Suppressor macrophage treated with lipopolysaccharide for 1 hour (primary cell): ENCODE results near the gene CNTNAP2.

Experiments used
- DNase-seq, 3 donors: peaks; one replicate each; pipeline ENCODE4 v3.0.0-alpha.2; 2020 to 2022

CNTNAP2 gene

GRCh38 chr7:146314962-146315361 lies 198.4 kb downstream of the CNTNAP2 start:
- DNase-seq: no peak

GRCh38 chr7:146319629-146320028 lies 203.0 kb downstream of the CNTNAP2 start:
- DNase-seq: no peak

- DNase-seq: no peak
Observed at GRCh38 chr7:146321301-146321700, 204.7 kb downstream of the CNTNAP2 start.

GRCh38 chr7:146331369-146331768 lies 214.8 kb downstream of the CNTNAP2 start:
- no peak for DNase-seq

GRCh38 chr7:146345251-146345650 lies 228.7 kb downstream of the CNTNAP2 start:
- no peak for DNase-seq

- no peak for DNase-seq
Observed at GRCh38 chr7:146346096-146346495, 229.5 kb downstream of the CNTNAP2 start.

- no peak for DNase-seq
Observed at GRCh38 chr7:146355216-146355615, 238.6 kb downstream of the CNTNAP2 start.

GRCh38 chr7:146359176-146359575 lies 242.6 kb downstream of the CNTNAP2 start:
- no peak for DNase-seq

- DNase-seq: no peak
Observed at GRCh38 chr7:146366938-146367337, 250.3 kb downstream of the CNTNAP2 start.

- DNase-seq: no peak
Observed at GRCh38 chr7:146370171-146370570, 253.6 kb downstream of the CNTNAP2 start.

GRCh38 chr7:146375170-146375569 lies 258.6 kb downstream of the CNTNAP2 start:
- DNase-seq: no peak

GRCh38 chr7:146378196-146378595 lies 261.6 kb downstream of the CNTNAP2 start:
- no peak for DNase-seq

GRCh38 chr7:146387140-146387539 lies 270.5 kb downstream of the CNTNAP2 start:
- DNase-seq: no peak

GRCh38 chr7:146388928-146389327 lies 272.3 kb downstream of the CNTNAP2 start:
- no peak for DNase-seq

- DNase-seq: no peak
Observed at GRCh38 chr7:146393346-146393745, 276.7 kb downstream of the CNTNAP2 start.

GRCh38 chr7:146397141-146397540 lies 280.5 kb downstream of the CNTNAP2 start:
- DNase-seq: no peak

GRCh38 chr7:146401939-146402338 lies 285.3 kb downstream of the CNTNAP2 start:
- DNase-seq: no peak

GRCh38 chr7:146405737-146406136 lies 289.1 kb downstream of the CNTNAP2 start:
- no peak for DNase-seq

GRCh38 chr7:146411975-146412374 lies 295.4 kb downstream of the CNTNAP2 start:
- DNase-seq: no peak

GRCh38 chr7:146412781-146413180 lies 296.2 kb downstream of the CNTNAP2 start:
- DNase-seq: no peak

- no peak for DNase-seq
Observed at GRCh38 chr7:146414373-146414772, 297.8 kb downstream of the CNTNAP2 start.

- DNase-seq: no peak
Observed at GRCh38 chr7:146414937-146415336, 298.3 kb downstream of the CNTNAP2 start.

GRCh38 chr7:146417176-146417575 lies 300.6 kb downstream of the CNTNAP2 start:
- no peak for DNase-seq

GRCh38 chr7:146423446-146423845 lies 306.8 kb downstream of the CNTNAP2 start:
- DNase-seq: no peak

GRCh38 chr7:146424084-146424483 lies 307.5 kb downstream of the CNTNAP2 start:
- no peak for DNase-seq

- DNase-seq: no peak
Observed at GRCh38 chr7:146433501-146433900, 316.9 kb downstream of the CNTNAP2 start.
